PC-3 (cell line): ENCODE data around the gene FAM156A.
"Not testable (repeated sequence)": the region's sequence is repeated elsewhere in the genome, so short reads cannot be mapped to it uniquely, and the experiment has no call there.

Experiments used
- EZH2 ChIP-seq: fragments of 300-600 bp; sonication (generic); IDR thresholded peaks from one replicate; pipeline ENCODE4 v1.6.1; 2017; ENCODE audit warnings: antibody characterized with exemption, mild to moderate bottlenecking, low read length; ENCODE audit not compliant: unreplicated experiment
- EZH2phosphoT487 ChIP-seq: fragments of 300-600 bp; sonication (generic); IDR thresholded peaks from 2 replicates; pipeline ENCODE4 v1.6.1; 2018; ENCODE audit warnings: mild to moderate bottlenecking, antibody characterized with exemption, low read length, borderline replicate concordance
- TF ChIP-seq, protein P1 (sequence below): fragments of 300-600 bp; sonication (generic); conservative IDR thresholded peaks from 2 replicates; pipeline ENCODE4 v1.5.1; 2017; ENCODE audit warnings: antibody characterized with exemption, low read depth, mild to moderate bottlenecking, low read length

DNA sequence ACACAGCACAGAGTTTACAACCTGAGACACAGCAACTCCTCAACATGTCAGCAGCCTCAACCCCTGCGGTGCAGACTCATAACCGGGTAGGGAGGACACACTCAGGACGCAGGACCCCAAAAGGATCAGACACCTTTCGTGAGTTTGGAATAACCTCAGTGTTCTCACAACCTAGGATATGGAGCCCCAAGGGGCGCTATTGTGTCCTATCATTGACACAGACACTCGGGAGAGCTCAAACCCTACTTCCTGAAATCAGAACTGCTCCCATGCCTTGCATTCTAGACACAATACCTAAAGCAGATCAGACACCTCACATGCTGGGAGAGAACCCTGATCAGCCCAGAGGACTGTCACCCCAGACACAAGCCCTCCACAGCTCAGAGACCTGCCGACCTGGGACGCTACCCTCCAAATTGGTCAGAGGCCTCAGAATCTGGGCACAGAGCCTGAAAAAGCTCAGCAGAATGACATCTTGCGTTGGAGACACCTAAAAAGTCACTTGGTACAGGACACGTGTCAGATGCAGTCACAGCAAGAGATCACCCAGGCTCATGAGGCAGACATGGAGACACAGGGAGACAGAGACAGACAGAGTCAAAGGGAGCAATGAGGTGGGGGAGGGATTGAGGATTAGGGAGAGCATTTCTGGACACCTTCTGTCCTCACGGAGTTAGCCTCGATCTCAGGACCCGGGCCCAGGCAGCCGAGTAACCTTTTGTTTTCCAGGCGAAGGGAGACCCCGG is 8.8 kb upstream of the FAM156A start:
- TF ChIP-seq, protein P1, sequence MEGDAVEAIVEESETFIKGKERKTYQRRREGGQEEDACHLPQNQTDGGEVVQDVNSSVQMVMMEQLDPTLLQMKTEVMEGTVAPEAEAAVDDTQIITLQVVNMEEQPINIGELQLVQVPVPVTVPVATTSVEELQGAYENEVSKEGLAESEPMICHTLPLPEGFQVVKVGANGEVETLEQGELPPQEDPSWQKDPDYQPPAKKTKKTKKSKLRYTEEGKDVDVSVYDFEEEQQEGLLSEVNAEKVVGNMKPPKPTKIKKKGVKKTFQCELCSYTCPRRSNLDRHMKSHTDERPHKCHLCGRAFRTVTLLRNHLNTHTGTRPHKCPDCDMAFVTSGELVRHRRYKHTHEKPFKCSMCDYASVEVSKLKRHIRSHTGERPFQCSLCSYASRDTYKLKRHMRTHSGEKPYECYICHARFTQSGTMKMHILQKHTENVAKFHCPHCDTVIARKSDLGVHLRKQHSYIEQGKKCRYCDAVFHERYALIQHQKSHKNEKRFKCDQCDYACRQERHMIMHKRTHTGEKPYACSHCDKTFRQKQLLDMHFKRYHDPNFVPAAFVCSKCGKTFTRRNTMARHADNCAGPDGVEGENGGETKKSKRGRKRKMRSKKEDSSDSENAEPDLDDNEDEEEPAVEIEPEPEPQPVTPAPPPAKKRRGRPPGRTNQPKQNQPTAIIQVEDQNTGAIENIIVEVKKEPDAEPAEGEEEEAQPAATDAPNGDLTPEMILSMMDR = not testable (repeated sequence)
- TF ChIP-seq EZH2, EZH2phosphoT487: not testable (repeated sequence)
